Esophagus (tissue), 2 donors: ENCODE data around the gene ADAMTS15. TPM values are rescaled to one million over a fixed set of nuclear protein-coding genes. Genes with fewer than 3 reads are reported as not detected.

ENCODE experiments used
- H3K27ac ChIP-seq, 2 donors: one replicate each; pipeline ENCODE4 v1.5.1; 2013; ENCODE audit warnings: low read depth in 2 of 2, mild to moderate bottlenecking in 2 of 2, inconsistent platforms in 1 of 2, low read length in 1 of 2, moderate library complexity in 1 of 2
- H3K27me3 ChIP-seq, 2 donors: one replicate each; pipeline ENCODE4 v1.6.1; 2013; ENCODE audit warnings: low read length in 2 of 2, control low read depth in 1 of 2, mild to moderate bottlenecking in 1 of 2; ENCODE audit not compliant: insufficient read depth in 2 of 2, control insufficient read depth in 1 of 2
- H3K36me3 ChIP-seq, 2 donors: one replicate each; pipeline ENCODE4 v1.6.1; 2013; ENCODE audit warnings: low read length in 1 of 2; ENCODE audit not compliant: control insufficient read depth in 2 of 2, insufficient read depth in 2 of 2
- H3K4me1 ChIP-seq, 2 donors: one replicate each; pipeline ENCODE4 v1.6.1; 2013; ENCODE audit warnings: low read length in 1 of 2; ENCODE audit not compliant: control insufficient read depth in 2 of 2, insufficient read depth in 2 of 2
- H3K4me3 ChIP-seq, 2 donors: one replicate each; pipeline ENCODE4 v1.5.1; 2013; ENCODE audit warnings: low read length in 2 of 2, mild to moderate bottlenecking in 2 of 2, low read depth in 1 of 2, moderate library complexity in 1 of 2
- H3K9me3 ChIP-seq, 2 donors: one replicate each; pipeline ENCODE4 v1.6.1; 2013; ENCODE audit warnings: mild to moderate bottlenecking in 2 of 2, low read depth in 1 of 2, low read length in 1 of 2, moderate library complexity in 1 of 2; ENCODE audit not compliant: control insufficient read depth in 2 of 2, insufficient read depth in 1 of 2
- WGBS, 2 donors: extraction: QIAGEN DNeasy Blood & Tissue Kit; methylation state at CpG; one replicate each; pipeline ENCODE4 v1.1.7; 2013; 5-methylcytosine and 5-hydroxymethylcytosine counted together
- polyA plus RNA-seq, 2 donors: library from polyadenylated mRNA; stranded (reverse); fragments of 200-250 nt; gene quantifications; one replicate each; pipeline ENCODE4 v1.2.3, GENCODE V29; 2013
- donor health status: healthy with polysubstance abuse.
- donor health status: Bipolar disorder and iron deficiency.

The ADAMTS15 gene
- polyA plus RNA-seq, 2 donors, result 0.53 to 0.61 TPM

DNA sequence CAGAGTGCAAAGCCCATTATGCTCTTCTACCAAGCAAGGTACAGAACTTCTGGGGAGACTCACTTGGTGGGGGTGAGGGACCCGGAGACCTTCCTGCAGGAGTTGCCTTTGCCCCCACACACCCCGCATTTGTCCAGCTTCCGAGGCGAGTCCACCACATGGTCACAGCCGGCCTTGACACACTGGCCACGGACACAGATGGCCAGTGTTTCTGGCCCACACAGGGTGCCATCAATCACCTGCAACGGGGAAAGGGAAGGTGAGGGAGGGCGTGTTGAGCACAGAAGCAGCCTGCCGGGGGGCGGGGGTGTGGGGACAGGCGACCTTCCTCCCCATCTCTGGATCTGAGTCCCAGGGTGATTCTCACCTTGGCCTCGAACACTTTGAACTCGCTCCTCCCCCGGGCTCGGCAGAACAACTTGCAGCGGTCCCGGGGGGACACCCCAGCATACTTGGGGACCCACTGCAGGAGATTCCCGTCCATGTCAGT, 40.0 kb upstream of the ADAMTS15 start:
- Histone ChIP-seq H3K9me3 (no peaks in the 10 kb centered on the region), H3K4me1 (peaks cover 0 to 5% of the 10 kb centered on the region in 2 donors), H3K27ac (no peak overlapping the region), H3K36me3 (no peaks in the 10 kb centered on the region), H3K4me3 (no peak overlapping the region), H3K27me3 (no peaks in the 10 kb centered on the region)
- WGBS, 2 donors, result 79 to 85% methylated on average over 18 of the region's 18 CpGs

DNA sequence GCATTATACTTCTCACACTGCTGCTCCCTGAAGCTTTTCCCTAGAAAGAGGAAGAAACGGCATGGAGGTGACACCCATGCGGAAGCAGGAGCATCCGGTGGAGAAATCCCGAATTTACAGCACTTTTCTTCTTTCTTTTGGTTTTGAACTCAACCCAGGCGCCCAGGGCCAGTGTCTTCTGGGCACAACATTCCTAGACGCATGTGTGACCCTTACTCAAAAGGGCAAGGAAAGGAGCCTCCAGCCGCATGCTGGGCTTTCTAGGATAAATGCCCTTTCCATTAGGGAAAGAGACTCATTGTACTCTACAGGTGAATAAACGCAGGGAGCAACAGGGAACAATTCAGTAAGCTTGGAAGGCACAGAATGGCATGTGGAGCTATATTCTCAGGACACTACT, 39.5 kb upstream of the ADAMTS15 start:
- no peaks in the 10 kb centered on the region for H3K9me3 ChIP-seq
- H3K4me3 ChIP-seq, result no peak overlapping the region
- peaks cover 0 to 7% of the 10 kb centered on the region in 2 donors for H3K4me1 ChIP-seq
- no peaks in the 10 kb centered on the region for H3K36me3 ChIP-seq
- no peak overlapping the region for H3K27ac ChIP-seq
- 86 to 88% methylated on average over 8 of the region's 8 CpGs for WGBS, 2 donors
- no peaks in the 10 kb centered on the region for H3K27me3 ChIP-seq

DNA sequence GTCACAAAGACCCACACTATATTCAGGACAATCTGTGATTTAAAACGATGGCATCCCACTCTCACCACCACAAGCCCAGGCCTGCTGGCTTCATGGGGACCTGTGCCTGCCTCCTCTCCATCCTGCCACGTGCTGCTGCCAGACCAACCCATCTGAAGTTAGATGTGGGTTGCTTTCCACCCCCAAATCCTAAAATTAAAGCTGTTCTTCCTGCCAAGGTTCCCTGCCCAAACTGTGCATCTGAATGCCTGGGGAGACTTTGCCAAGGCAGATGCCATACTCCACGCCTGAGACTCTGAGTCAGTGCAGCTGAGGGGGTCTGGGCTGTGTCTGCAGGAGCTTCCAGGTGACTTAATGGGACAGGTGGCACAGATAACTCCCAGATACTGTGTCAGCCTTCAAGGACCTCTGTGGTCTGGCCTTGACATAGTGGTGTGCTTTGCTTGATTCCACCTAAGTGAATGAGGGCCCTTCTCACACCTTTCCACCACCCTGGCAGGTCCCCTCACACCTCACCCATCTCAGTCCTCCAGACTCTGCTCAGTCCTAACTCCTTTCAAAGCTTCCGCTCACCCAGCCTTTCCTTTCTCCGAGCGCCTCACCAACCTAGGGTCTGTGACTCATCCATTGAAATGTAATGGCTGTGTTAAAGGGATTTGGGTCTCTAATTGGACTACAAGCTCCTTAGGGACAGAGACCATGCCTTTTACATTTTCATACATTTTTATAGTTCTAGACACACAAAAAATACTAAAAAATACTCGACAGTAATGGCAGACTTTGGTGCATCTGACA, 38.7 kb upstream of the ADAMTS15 start:
- no peaks in the 10 kb centered on the region for H3K9me3 ChIP-seq
- no peak overlapping the region for H3K4me3 ChIP-seq
- no peaks in the 10 kb centered on the region for H3K27me3 ChIP-seq
- no peak overlapping the region for H3K27ac ChIP-seq
- 71 to 78% methylated on average over 7 of the region's 7 CpGs for WGBS, 2 donors
- peaks cover 0 to 7% of the 10 kb centered on the region in 2 donors for H3K4me1 ChIP-seq
- H3K36me3 ChIP-seq, result no peaks in the 10 kb centered on the region

DNA sequence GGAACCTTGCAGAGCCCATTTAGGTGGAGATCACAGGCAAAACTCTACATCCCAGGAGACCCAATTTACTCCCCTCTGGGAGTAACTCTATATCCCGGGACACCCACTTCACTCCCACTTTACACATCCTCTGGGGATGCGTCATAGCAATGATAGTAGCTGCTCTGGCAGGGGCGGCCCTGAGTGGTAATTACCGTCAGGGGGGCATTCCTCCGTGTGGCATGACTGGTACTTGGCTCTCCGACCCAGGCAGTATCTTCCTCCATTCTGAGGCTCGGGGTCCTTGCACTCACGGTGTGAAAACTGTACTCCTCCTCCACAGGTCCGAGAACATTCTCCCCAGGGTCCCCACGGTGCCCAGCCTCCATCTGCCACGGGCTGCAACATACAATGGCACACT, 37.2 kb upstream of the ADAMTS15 start:
- WGBS, 2 donors, result 85 to 87% methylated on average over 11 of the region's 11 CpGs
- Histone ChIP-seq H3K27ac (no peak overlapping the region), H3K36me3 (no peaks in the 10 kb centered on the region), H3K9me3 (no peaks in the 10 kb centered on the region), H3K4me3 (no peak overlapping the region), H3K27me3 (no peaks in the 10 kb centered on the region), H3K4me1 (peaks cover 0 to 7% of the 10 kb centered on the region in 2 donors)

DNA sequence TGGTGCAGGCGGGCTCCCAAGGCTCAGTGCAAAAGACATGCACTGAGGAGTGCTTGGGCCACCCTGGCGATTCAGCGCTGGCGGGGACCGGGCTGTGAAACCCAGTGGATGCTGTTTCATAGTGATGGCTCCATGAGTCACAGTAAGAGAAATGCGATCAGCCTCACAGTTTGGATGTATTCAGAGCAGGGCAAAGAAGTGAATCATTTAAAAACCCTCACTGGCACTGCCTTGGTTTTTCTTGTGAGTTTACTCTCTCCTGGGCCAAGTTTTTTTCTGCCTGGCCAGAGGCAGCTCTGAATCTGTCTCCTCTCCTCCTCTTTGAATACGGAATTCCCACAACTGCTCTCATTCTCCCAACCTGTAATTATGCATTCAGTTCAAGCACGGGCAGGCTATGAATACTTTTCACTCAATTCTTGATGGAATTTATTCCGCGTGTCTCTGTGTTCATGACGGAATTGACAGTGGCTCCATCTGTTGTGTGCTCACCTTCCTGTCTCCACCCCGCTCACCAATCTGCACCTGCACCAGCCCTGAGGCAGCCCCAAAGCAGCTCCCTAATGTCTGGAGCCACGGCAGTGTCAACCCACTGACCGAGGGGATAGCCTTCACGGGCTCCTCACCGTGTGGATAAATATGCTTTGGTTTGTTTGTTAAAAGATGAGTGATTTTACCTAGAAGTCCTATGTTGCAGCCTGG, 34.9 kb upstream of the ADAMTS15 start:
- Histone ChIP-seq H3K27me3 (no peaks in the 10 kb centered on the region), H3K4me1 (peaks cover 0 to 7% of the 10 kb centered on the region in 2 donors), H3K36me3 (no peaks in the 10 kb centered on the region), H3K4me3 (no peak overlapping the region), H3K27ac (peak overlapping the region in 1 of 2 donors; percentile 36), H3K9me3 (no peaks in the 10 kb centered on the region)
- 48 to 62% methylated on average over 16 of the region's 16 CpGs for WGBS, 2 donors

DNA sequence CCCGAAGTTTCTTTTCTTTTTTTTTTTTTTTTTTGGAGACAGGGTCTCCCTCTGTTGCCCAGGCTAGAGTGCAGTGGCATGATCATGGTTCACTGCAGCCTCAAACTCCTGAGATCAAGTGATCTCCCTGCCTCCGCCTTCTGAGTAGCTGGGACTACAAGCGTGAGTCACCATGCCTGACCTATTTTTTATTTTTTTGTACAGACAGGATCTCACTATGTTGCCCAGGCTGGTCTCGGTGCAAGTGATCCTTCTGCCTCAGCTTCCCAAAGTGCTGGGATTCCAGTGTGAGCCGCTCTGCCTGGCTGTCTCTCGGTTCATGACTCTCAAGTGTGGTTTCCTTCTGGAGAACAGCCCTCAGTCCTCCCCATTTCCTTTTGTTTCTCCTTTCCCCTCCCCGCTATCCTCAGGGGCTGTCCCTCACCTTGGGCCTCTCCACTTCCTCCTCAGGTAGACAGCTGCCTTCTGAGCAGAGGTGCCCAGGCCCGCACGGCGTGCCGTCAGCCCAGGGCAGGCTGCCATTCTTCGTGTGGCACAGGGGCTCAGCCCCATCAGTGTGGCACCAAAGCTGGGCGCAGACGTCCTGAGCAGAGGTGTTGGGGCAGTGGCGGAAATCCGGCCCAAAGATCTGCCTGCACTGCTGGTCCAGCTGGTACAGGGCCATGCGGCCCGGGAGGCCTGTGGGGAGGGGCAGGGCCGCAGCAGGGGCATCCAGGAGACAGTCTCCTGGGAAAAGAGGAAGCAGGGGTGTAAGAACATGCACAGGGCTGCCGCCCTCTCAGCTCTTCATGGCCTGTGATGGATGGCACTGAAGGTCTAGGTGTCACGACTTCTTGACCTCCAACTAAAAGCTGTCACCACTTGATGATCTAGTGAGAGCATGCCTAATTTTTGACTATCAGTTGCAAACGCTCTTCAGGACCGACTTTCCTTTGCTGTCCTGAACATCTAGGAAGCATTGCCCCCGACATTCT, 34.1 kb upstream of the ADAMTS15 start:
- no peaks in the 10 kb centered on the region for H3K9me3 ChIP-seq
- H3K36me3 ChIP-seq, result no peaks in the 10 kb centered on the region
- 50 to 53% methylated on average over 24 of the region's 24 CpGs for WGBS, 2 donors
- H3K4me1 ChIP-seq, result peaks cover 0 to 9% of the 10 kb centered on the region in 2 donors
- H3K27me3 ChIP-seq, result no peaks in the 10 kb centered on the region
- H3K4me3 ChIP-seq, result no peak overlapping the region
- no peak overlapping the region for H3K27ac ChIP-seq

DNA sequence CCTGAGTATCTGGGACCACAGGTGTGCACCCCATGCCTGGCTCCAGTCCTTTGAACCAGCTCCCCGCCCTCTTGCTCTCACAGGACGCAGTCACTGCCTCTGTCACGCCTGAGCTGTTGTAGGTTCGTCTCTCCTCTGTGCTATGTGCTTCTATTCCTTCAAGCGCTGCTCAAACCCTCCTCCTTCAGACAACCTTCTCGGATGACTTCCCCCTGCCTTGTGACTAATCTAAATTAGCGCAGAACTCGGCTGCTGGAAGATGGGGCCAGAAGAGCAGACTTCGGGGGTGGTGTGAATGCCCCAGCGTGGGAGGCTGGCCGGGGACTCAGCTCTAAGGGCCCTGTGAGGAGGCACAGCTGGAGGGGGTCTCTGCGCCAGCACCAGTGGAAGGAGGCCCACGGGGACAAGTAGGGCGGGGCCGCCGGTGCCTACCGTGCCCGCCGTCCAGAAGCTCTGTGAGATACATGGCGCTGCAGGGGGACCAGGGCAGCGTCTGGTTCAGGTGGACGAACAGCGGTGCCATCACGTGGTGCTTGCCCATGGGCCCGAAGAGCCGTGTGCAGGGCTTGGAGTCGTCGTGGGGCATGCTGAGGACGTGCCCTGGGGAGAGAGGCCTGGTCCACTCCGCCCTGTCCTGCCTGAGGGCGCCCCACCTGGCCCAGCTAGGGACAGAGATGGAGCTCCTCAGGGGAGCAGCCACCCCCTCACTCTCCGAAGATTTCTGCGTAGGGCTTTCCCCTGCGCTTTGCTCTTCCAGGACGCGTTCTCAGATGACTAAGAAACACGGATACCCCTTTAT, 32.5 kb upstream of the ADAMTS15 start:
- H3K36me3 ChIP-seq, result no peaks in the 10 kb centered on the region
- 84% methylated on average over 25 to 37 of the region's 37 CpGs for WGBS, 2 donors
- no peaks in the 10 kb centered on the region for H3K27me3 ChIP-seq
- no peaks in the 10 kb centered on the region for H3K9me3 ChIP-seq
- H3K27ac ChIP-seq, result no peak overlapping the region
- H3K4me3 ChIP-seq, result no peak overlapping the region
- H3K4me1 ChIP-seq, result peaks cover 0 to 15% of the 10 kb centered on the region in 2 donors

DNA sequence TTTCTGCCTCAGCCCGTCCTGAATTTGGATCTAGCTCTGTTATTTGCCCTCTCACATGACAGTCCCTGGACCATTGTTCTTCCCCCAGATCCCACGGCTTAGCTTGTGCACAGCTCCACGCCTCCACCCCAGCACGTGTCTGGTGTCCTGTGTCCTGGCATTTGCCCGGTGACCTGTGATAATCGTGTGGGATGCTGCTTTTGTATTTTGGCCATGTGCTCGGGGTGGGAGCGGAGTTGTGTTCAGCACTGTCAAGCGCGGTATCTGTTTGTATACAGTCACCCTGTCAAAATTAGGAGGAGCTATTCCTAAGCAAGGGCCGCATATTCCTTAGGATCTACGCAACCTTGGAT, 31.9 kb upstream of the ADAMTS15 start:
- no peak overlapping the region for H3K27ac ChIP-seq
- H3K27me3 ChIP-seq, result no peaks in the 10 kb centered on the region
- H3K4me3 ChIP-seq, result no peak overlapping the region
- no peaks in the 10 kb centered on the region for H3K9me3 ChIP-seq
- 76 to 84% methylated on average over 12 of the region's 12 CpGs for WGBS, 2 donors
- H3K4me1 ChIP-seq, result peaks cover 0 to 15% of the 10 kb centered on the region in 2 donors
- H3K36me3 ChIP-seq, result no peaks in the 10 kb centered on the region
